ENCODE measurements around the gene TMPRSS5. TPM values are rescaled to one million over a fixed set of nuclear protein-coding genes. Genes with fewer than 3 reads are reported as not detected.

TMPRSS5 gene
- total and polyA plus RNA-seq, 2 donors from 2014 or later: 0.60 to 0.65 TPM

DNA sequence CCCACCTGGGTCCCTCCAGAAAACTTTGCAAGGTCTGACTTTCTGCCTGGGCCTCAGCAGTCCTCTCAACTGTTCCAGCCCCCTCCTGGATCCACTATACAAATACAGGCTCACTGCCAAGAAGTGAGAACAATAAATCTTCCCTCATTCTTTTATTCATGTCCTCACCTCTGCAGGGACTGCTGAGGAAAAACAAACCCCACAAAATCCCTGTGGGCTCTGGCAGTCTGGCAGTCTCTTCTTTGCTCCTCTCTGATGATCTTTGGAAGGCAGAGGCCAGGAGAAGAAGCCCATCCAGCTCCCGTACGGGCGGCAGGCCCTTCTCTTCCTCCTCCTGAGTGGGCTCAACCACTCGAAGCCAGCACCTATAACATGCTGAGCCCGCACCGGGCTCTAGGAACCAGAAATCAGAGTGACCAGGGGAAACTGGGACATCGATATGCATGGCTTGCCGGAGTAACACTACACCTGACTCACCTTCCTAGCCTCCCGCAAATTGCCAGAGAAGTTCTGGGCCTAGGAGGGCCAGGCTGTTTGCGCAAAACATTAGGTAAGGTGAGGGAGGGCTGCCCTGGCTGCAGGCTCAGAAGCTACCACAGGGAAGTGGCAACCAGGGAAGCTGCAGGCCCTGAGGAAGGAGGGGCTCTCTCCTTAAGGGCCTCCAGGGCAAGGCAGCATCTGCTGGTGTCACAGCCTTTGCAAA, 24.2 kb downstream of the TMPRSS5 start:
- H3K27me3 ChIP-seq (ENCODE audit: control insufficient read depth, insufficient read depth, low read length): no peaks in the 10 kb centered on the region
- no peak for TF ChIP-seq CTCF (IDR thresholded peaks at IDR 0.05; ENCODE audit: borderline replicate concordance, extremely low read depth, insufficient read depth)
- peak in 4 of 5 donors; percentile 50 to 87 (median 72) for DNase-seq
- no peak overlapping the region for H3K4me3 ChIP-seq (ENCODE audit: low read length in 3 of 3)
- H3K36me3 ChIP-seq (ENCODE audit: control insufficient read depth in 2 of 3, insufficient read depth in 3 of 3, low read length in 3 of 3): no peaks in the 10 kb centered on the region
- no peak overlapping the region for H3K27ac ChIP-seq (ENCODE audit: low read depth in 2 of 2, low read length in 2 of 2)
- H3K9me3 ChIP-seq (ENCODE audit: control insufficient read depth in 2 of 3, insufficient read depth in 1 of 3, low read length in 3 of 3): no peaks in the 10 kb centered on the region
- H3K4me1 ChIP-seq (ENCODE audit: control insufficient read depth in 2 of 3, insufficient read depth in 2 of 3, low read depth in 1 of 3, low read length in 3 of 3): no peaks in the 10 kb centered on the region
- H3K9ac ChIP-seq (ENCODE audit: low read length in 3 of 3): no peak overlapping the region
- no peak for FAIRE-seq
- intact Hi-C loops (cut with DNase I): no loop called here

GRCh38 chr11:113681282-113681681, 24.8 kb downstream of the TMPRSS5 start:
- Histone ChIP-seq H3K36me3 (ENCODE audit: control insufficient read depth in 2 of 3, insufficient read depth in 3 of 3, low read length in 3 of 3) (no peaks in the 10 kb centered on the region), H3K4me3 (ENCODE audit: low read length in 3 of 3) (no peak overlapping the region), H3K4me1 (ENCODE audit: control insufficient read depth in 2 of 3, insufficient read depth in 2 of 3, low read depth in 1 of 3, low read length in 3 of 3) (no peaks in the 10 kb centered on the region), H3K27me3 (ENCODE audit: control insufficient read depth, insufficient read depth, low read length) (no peaks in the 10 kb centered on the region), H3K9ac (ENCODE audit: low read length in 3 of 3) (no peak overlapping the region), H3K9me3 (ENCODE audit: control insufficient read depth in 2 of 3, insufficient read depth in 1 of 3, low read length in 3 of 3) (no peaks in the 10 kb centered on the region), H3K27ac (ENCODE audit: low read depth in 2 of 2, low read length in 2 of 2) (no peak overlapping the region)
- no peak for DNase-seq
- FAIRE-seq: no peak
- intact Hi-C loops (cut with DNase I): no loop called here
- no peak for TF ChIP-seq CTCF (IDR thresholded peaks at IDR 0.05; ENCODE audit: borderline replicate concordance, extremely low read depth, insufficient read depth)

DNA sequence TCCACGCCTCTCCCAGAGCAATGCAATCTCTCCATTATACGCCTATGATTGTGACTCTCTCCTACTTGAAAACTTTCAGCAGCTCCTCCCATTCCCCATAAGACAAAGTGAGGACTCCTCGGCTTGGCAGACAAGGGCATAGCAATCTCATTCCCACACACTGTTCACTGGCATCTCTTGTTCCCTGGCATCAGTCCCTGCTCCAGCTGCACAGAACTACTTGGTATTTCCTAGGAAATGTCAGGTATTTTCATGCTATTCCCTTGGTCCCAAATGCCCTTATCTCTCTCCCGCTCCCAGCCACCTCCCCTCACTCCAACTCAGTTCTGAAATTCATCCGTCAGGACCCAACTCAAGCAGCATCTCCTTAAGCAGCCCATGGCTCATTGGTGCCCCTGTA, 28.4 kb downstream of the TMPRSS5 start:
- no peaks in the 10 kb centered on the region for H3K9me3 ChIP-seq (ENCODE audit: control insufficient read depth in 2 of 3, insufficient read depth in 1 of 3, low read length in 3 of 3)
- no peak overlapping the region for H3K27ac ChIP-seq (ENCODE audit: low read depth in 2 of 2, low read length in 2 of 2)
- intact Hi-C loops (cut with DNase I): no loop called here
- FAIRE-seq (no peak), DNase-seq (no peak)
- H3K9ac ChIP-seq (ENCODE audit: low read length in 3 of 3): no peak overlapping the region
- H3K27me3 ChIP-seq (ENCODE audit: control insufficient read depth, insufficient read depth, low read length): no peaks in the 10 kb centered on the region
- H3K36me3 ChIP-seq (ENCODE audit: control insufficient read depth in 2 of 3, insufficient read depth in 3 of 3, low read length in 3 of 3): no peaks in the 10 kb centered on the region
- no peak for TF ChIP-seq CTCF (IDR thresholded peaks at IDR 0.05; ENCODE audit: borderline replicate concordance, extremely low read depth, insufficient read depth)
- H3K4me3 ChIP-seq (ENCODE audit: low read length in 3 of 3): no peak overlapping the region
- H3K4me1 ChIP-seq (ENCODE audit: control insufficient read depth in 2 of 3, insufficient read depth in 2 of 3, low read depth in 1 of 3, low read length in 3 of 3): peaks cover 0 to 2% (median 0%) of the 10 kb centered on the region in 3 donors
